Activated naive CD4-positive, alpha-beta T cell treated with Interleukin-2 at 50 U/mL for 16 hours (primary cell): ENCODE data around the gene SNRNP48.

ENCODE experiments used
- DNase-seq: peaks from one replicate; pipeline ENCODE4 v3.0.0-alpha.2; 2020

The SNRNP48 gene

GRCh38 chr6:7647504-7647903 lies 57.5 kb downstream of the SNRNP48 start:
- no peak for DNase-seq

- no peak for DNase-seq
Measured at GRCh38 chr6:7649037-7649810, 59.2 kb downstream of the SNRNP48 start.

- no peak for DNase-seq
Measured at GRCh38 chr6:7650878-7651277, 60.9 kb downstream of the SNRNP48 start.

- DNase-seq, result no peak
Measured at GRCh38 chr6:7652957-7653356, 63.0 kb downstream of the SNRNP48 start.

GRCh38 chr6:7656355-7656754 lies 66.4 kb downstream of the SNRNP48 start:
- no peak for DNase-seq

- DNase-seq, result no peak
Measured at GRCh38 chr6:7658543-7658942, 68.5 kb downstream of the SNRNP48 start.

- DNase-seq, result no peak
Measured at GRCh38 chr6:7661364-7661763, 71.4 kb downstream of the SNRNP48 start.
